WTC11 (cell line): ENCODE data around the gene ZNF439. TPM values are rescaled to one million over a fixed set of nuclear protein-coding genes. Genes with fewer than 3 reads are reported as not detected.
"Not testable (repeated sequence)": the region's sequence is repeated elsewhere in the genome, so short reads cannot be mapped to it uniquely, and the experiment has no call there.

Experiments used
- ATAC-seq: fragments of 200-7000 bp; cut with Tn5 transposase; 2 replicates; pipeline ENCODE4 v1.10.0; 2021; ENCODE audit warnings: mild to moderate bottlenecking, moderate library complexity
- CTCF ChIA-PET: fragments of 300-600 bp; sonication (Branson Sonifier 250); formaldehyde crosslinking; loops from one replicate; lab custom pipeline; 2021; ENCODE audit warnings: antibody characterized with exemption; lab: Charles Lee
- POLR2A ChIA-PET: fragments of 350-600 bp; sonication (Branson Sonifier 250); formaldehyde crosslinking; loops from one replicate; lab custom pipeline; 2021; ENCODE audit warnings: antibody characterized with exemption; lab: Charles Lee
- DNase-seq: peaks from one replicate; pipeline ENCODE4 v3.0.0; 2021; ENCODE audit warnings: low spot score
- H3K27ac Mint-ChIP-seq: 2 replicates; pipeline ENCODE4 v1.8.0; 2021; ENCODE audit warnings: mixed read lengths
- H3K27me3 Mint-ChIP-seq: 2 replicates; pipeline ENCODE4 v1.8.0; 2021; ENCODE audit warnings: low read depth, mild to moderate bottlenecking, moderate library complexity, mixed read lengths
- H3K36me3 Mint-ChIP-seq: 2 replicates; pipeline ENCODE4 v1.8.0; 2021; ENCODE audit warnings: mixed read lengths
- H3K4me1 Mint-ChIP-seq: 2 replicates; pipeline ENCODE4 v1.8.0; 2022; ENCODE audit warnings: mixed read lengths
- H3K4me3 Mint-ChIP-seq: 2 replicates; pipeline ENCODE4 v1.8.0; 2021; ENCODE audit warnings: mild to moderate bottlenecking, moderate library complexity, mixed read lengths
- H3K9me3 Mint-ChIP-seq: 2 replicates; pipeline ENCODE4 v1.8.0; 2021; ENCODE audit warnings: mixed read lengths
- total RNA-seq: library from RNA; stranded (reverse); gene quantifications from 3 replicates; pipeline ENCODE4 v1.2.3, GENCODE V29; 2021

ZNF439 gene
- total RNA-seq, 1 experiment from 2014 or later, result 5.7 TPM

- ATAC-seq, DNase-seq, H3K4me1 Mint-ChIP-seq, H3K27ac Mint-ChIP-seq, POLR2A ChIA-PET, H3K4me3 Mint-ChIP-seq: not testable (repeated sequence)
- CTCF ChIA-PET, result interaction anchor here (1.3 kb wide), 1 partner anchor 74 kb away, joined by 4 read pairs; no protein-coding TSS in a partner anchor
- peaks cover 67% of the 10 kb centered on the region for H3K9me3 Mint-ChIP-seq
- H3K36me3 Mint-ChIP-seq, result peaks cover 68% of the 10 kb centered on the region
- peaks cover 36% of the 10 kb centered on the region for H3K27me3 Mint-ChIP-seq
These were observed 66.0 kb downstream of the ZNF439 start for GRCh38 chr19:11914417-11915051.

Other genes with a start within 250 kb of the ZNF439 start
- 4.4 to 5.4 TPM (median 4.6 TPM) in 3 replicates for gene ZNF823, start 109.8 kb upstream of the ZNF439 start, total RNA-seq
- gene ZNF441, start 81.7 kb upstream of the ZNF439 start, total RNA-seq, result 1.0 to 2.2 TPM (median 1.8 TPM) in 3 replicates
- gene ZNF491, start 50.2 kb upstream of the ZNF439 start, total RNA-seq, result 1.1 to 2.1 TPM (median 1.3 TPM) in 3 replicates
- gene ZNF440, start 34.5 kb upstream of the ZNF439 start, total RNA-seq, result 10.9 to 16.4 TPM (median 12.7 TPM) in 3 replicates
- 24.5 to 28.7 TPM (median 24.6 TPM) in 3 replicates for gene ZNF69, start 39.1 kb downstream of the ZNF439 start, total RNA-seq
- 9.1 to 11.4 TPM (median 10.7 TPM) in 3 replicates for gene ZNF700, start 76.4 kb downstream of the ZNF439 start, total RNA-seq
- 2.4 to 3.1 TPM (median 2.9 TPM) in 3 replicates for gene ZNF763, start 116.3 kb downstream of the ZNF439 start, total RNA-seq
- gene ZNF433, start 187.0 kb downstream of the ZNF439 start, total RNA-seq, result 2.9 TPM in 3 replicates
- gene ZNF878, start 204.2 kb downstream of the ZNF439 start, total RNA-seq, result 10.1 to 12.5 TPM (median 10.7 TPM) in 3 replicates
- 9.1 to 10.5 TPM (median 9.4 TPM) in 3 replicates for gene ZNF844, start 216.0 kb downstream of the ZNF439 start, total RNA-seq